Occipital lobe (tissue), 3 donors: ENCODE results near the gene WIPI1. TPM values are rescaled to one million over a fixed set of nuclear protein-coding genes. Genes with fewer than 3 reads are reported as not detected.
"Not testable (repeated sequence)": the region's sequence is repeated elsewhere in the genome, so short reads cannot be mapped to it uniquely, and the experiment has no call there.

Experiments
- DNase-seq: peaks from one replicate; lab custom pipeline; 2025; lab: John Stamatoyannopoulos, UW
- small RNA-seq: library from RNA; depleted of rRNA; stranded (forward); fragments of <200 nt; gene quantifications from one replicate; pipeline ENCODE3, GENCODE V24; 2014
- total RNA-seq: library from RNA; depleted of rRNA; stranded (reverse); fragments of >200 nt; gene quantifications from one replicate; pipeline ENCODE4 v1.2.3, GENCODE V29; 2014

WIPI1 gene
- total RNA-seq, 1 donor from 2014 or later = 10.5 TPM

GRCh38 chr17:68385490-68386215 lies 71.6 kb downstream of the WIPI1 start:
- DNase-seq = no peak

GRCh38 chr17:68384941-68385340 lies 72.4 kb downstream of the WIPI1 start:
- DNase-seq = no peak

- no peak for DNase-seq
These were observed 72.8 kb downstream of the WIPI1 start for GRCh38 chr17:68384471-68384870.

GRCh38 chr17:68383443-68384321 lies 73.6 kb downstream of the WIPI1 start:
- no peak for DNase-seq

- no peak for DNase-seq
These were observed 74.2 kb downstream of the WIPI1 start for GRCh38 chr17:68383120-68383442.

- no peak for DNase-seq
These were observed 74.7 kb downstream of the WIPI1 start for GRCh38 chr17:68382582-68383085.

GRCh38 chr17:68381076-68381900 lies 76.0 kb downstream of the WIPI1 start:
- no peak for DNase-seq

GRCh38 chr17:68379692-68380677 lies 77.3 kb downstream of the WIPI1 start:
- no peak for DNase-seq

- DNase-seq = no peak
These were observed 78.2 kb downstream of the WIPI1 start for GRCh38 chr17:68379177-68379510.

- DNase-seq = peak; percentile 30
These were observed 78.8 kb downstream of the WIPI1 start for GRCh38 chr17:68378268-68379176.

- no peak for DNase-seq
These were observed 79.5 kb downstream of the WIPI1 start for GRCh38 chr17:68377771-68378267.

GRCh38 chr17:68376178-68376577 lies 81.1 kb downstream of the WIPI1 start:
- DNase-seq = not testable (repeated sequence)

GRCh38 chr17:68375566-68375965 lies 81.7 kb downstream of the WIPI1 start:
- DNase-seq = no peak

Small RNAs within 50 kb of the gene (small RNA-seq; reads per million reads assigned to genes)
- not detected for gene MIR635

Other genes with a start within 250 kb of the WIPI1 start
- 58.2 TPM for gene AMZ2, start 209.5 kb downstream of the WIPI1 start, total RNA-seq
- gene SLC16A6, start 166.4 kb downstream of the WIPI1 start, total RNA-seq = 3.1 TPM
- gene ARSG, start 166.0 kb downstream of the WIPI1 start, total RNA-seq = 4.4 TPM
- gene PRKAR1A, start 54.9 kb upstream of the WIPI1 start, total RNA-seq = 405 TPM
- 2.8 TPM for gene FAM20A, start 143.9 kb upstream of the WIPI1 start, total RNA-seq